Activated naive CD4-positive, alpha-beta T cell treated with anti-CD3 and anti-CD28 coated beads, Interleukin-2, amount 50 U/mL, for 72 hours (primary cell): Measurements from ENCODE around the gene OSGIN1. TPM values are rescaled to one million over a fixed set of nuclear protein-coding genes. Genes with fewer than 3 reads are reported as not detected.

Experiments used
- ATAC-seq, 2 donors: fragments of 150-1000 bp; cut with Tn5 transposase; 2 replicates each; pipeline ENCODE4 v1.10.0; 2021; ENCODE audit warnings: mild to moderate bottlenecking in 2 of 2, moderate library complexity in 2 of 2
- DNase-seq, 2 donors: peaks; one replicate each; pipeline ENCODE4 v3.0.0; 2021 to 2022; ENCODE audit warnings: low spot score in 2 of 2
- H3K27ac Mint-ChIP-seq, 2 donors: one replicate each; pipeline ENCODE4 v1.8.0; 2022; ENCODE audit warnings: mild to moderate bottlenecking in 2 of 2, mixed read lengths in 2 of 2
- H3K36me3 Mint-ChIP-seq, 2 donors: one replicate each; pipeline ENCODE4 v1.8.0; 2022; ENCODE audit warnings: mixed read lengths in 2 of 2
- H3K9me3 Mint-ChIP-seq, 2 donors: one replicate each; pipeline ENCODE4 v1.8.0; 2022; ENCODE audit warnings: mixed read lengths in 2 of 2
- total RNA-seq, 2 donors: library from RNA; stranded (reverse); gene quantifications; one replicate each; pipeline ENCODE4 v1.2.3, GENCODE V29; 2022

Gene OSGIN1
- total RNA-seq, 2 donors from 2014 or later, result 0.49 to 0.87 TPM

GRCh38 chr16:83958846-83959565 is 6.0 kb downstream of the OSGIN1 start:
- no peak for DNase-seq
- Mint-ChIP-seq H3K36me3 (no peaks in the 10 kb centered on the region), H3K27ac (no peak overlapping the region), H3K9me3 (no peaks in the 10 kb centered on the region)
- no peak for ATAC-seq

GRCh38 chr16:83959656-83960434 is 6.8 kb downstream of the OSGIN1 start:
- no peak for DNase-seq
- no peak for ATAC-seq
- H3K27ac Mint-ChIP-seq, result no peak overlapping the region
- H3K9me3 Mint-ChIP-seq, result no peaks in the 10 kb centered on the region
- H3K36me3 Mint-ChIP-seq, result no peaks in the 10 kb centered on the region

- Mint-ChIP-seq H3K9me3 (no peaks in the 10 kb centered on the region), H3K36me3 (no peaks in the 10 kb centered on the region), H3K27ac (no peak overlapping the region)
- no peak for DNase-seq
- no peak for ATAC-seq
These were observed 7.6 kb downstream of the OSGIN1 start for GRCh38 chr16:83960521-83961249.

GRCh38 chr16:83961591-83961990 is 8.6 kb downstream of the OSGIN1 start:
- Mint-ChIP-seq H3K27ac (no peak overlapping the region), H3K9me3 (no peaks in the 10 kb centered on the region), H3K36me3 (no peaks in the 10 kb centered on the region)
- no peak for DNase-seq
- no peak for ATAC-seq

- no peaks in the 10 kb centered on the region for H3K36me3 Mint-ChIP-seq
- H3K27ac Mint-ChIP-seq, result no peak overlapping the region
- DNase-seq, result no peak
- no peaks in the 10 kb centered on the region for H3K9me3 Mint-ChIP-seq
- ATAC-seq, result no peak
These were observed 10.5 kb downstream of the OSGIN1 start for GRCh38 chr16:83963277-83964119.

- H3K36me3 Mint-ChIP-seq, result no peaks in the 10 kb centered on the region
These were observed 11.8 kb downstream of the OSGIN1 start for GRCh38 chr16:83964684-83965443.

GRCh38 chr16:83965444-83966152 is 12.6 kb downstream of the OSGIN1 start:
- H3K27ac Mint-ChIP-seq, result no peak overlapping the region
- H3K9me3 Mint-ChIP-seq, result no peaks in the 10 kb centered on the region

More at GRCh38 chr16:83964684-83965443, 11.8 kb downstream of the OSGIN1 start:
- H3K27ac Mint-ChIP-seq, result no peak overlapping the region
- H3K9me3 Mint-ChIP-seq, result no peaks in the 10 kb centered on the region
- DNase-seq (no peak), ATAC-seq (no peak)

GRCh38 chr16:83966153-83966696 is 13.2 kb downstream of the OSGIN1 start:
- H3K36me3 Mint-ChIP-seq, result no peaks in the 10 kb centered on the region
- ATAC-seq (no peak), DNase-seq (no peak)
- H3K27ac Mint-ChIP-seq, result no peak overlapping the region
- no peaks in the 10 kb centered on the region for H3K9me3 Mint-ChIP-seq

More at GRCh38 chr16:83965444-83966152, 12.6 kb downstream of the OSGIN1 start:
- no peak for DNase-seq
- no peaks in the 10 kb centered on the region for H3K36me3 Mint-ChIP-seq
- ATAC-seq, result no peak

GRCh38 chr16:83967091-83967490 is 14.1 kb downstream of the OSGIN1 start:
- DNase-seq (no peak), ATAC-seq (no peak)
- H3K9me3 Mint-ChIP-seq, result no peaks in the 10 kb centered on the region
- no peak overlapping the region for H3K27ac Mint-ChIP-seq
- no peaks in the 10 kb centered on the region for H3K36me3 Mint-ChIP-seq

- Mint-ChIP-seq H3K36me3 (no peaks in the 10 kb centered on the region), H3K9me3 (no peaks in the 10 kb centered on the region), H3K27ac (no peak within 1 kb of the TSS)
- DNase-seq (peak in 1 of 2 donors; percentile 49), ATAC-seq (peak; percentile 45 to 64)
These were observed 14.8 kb downstream of the OSGIN1 start, which contains the start of gene NECAB2 for GRCh38 chr16:83967838-83968305. NECAB2 (plus strand) TSS chr16:83968244; CDS start chr16:83968649, 405 bp downstream.

- Mint-ChIP-seq H3K9me3 (no peaks in the 10 kb centered on the region), H3K27ac (no peak overlapping the region), H3K36me3 (no peaks in the 10 kb centered on the region)
- ATAC-seq, result no peak
- DNase-seq, result no peak
These were observed 15.3 kb downstream of the OSGIN1 start for GRCh38 chr16:83968306-83968851.

- DNase-seq (no peak), ATAC-seq (no peak)
- Mint-ChIP-seq H3K36me3 (no peaks in the 10 kb centered on the region), H3K9me3 (no peaks in the 10 kb centered on the region), H3K27ac (no peak overlapping the region)
These were observed 16.0 kb downstream of the OSGIN1 start for GRCh38 chr16:83968891-83969649.

GRCh38 chr16:83969771-83970429 is 16.9 kb downstream of the OSGIN1 start:
- no peak for DNase-seq
- no peak for ATAC-seq
- H3K9me3 Mint-ChIP-seq, result no peaks in the 10 kb centered on the region
- H3K36me3 Mint-ChIP-seq, result no peaks in the 10 kb centered on the region
- H3K27ac Mint-ChIP-seq, result no peak overlapping the region
